ENCODE data around the gene PPP4R3B. TPM values are rescaled to one million over a fixed set of nuclear protein-coding genes. Genes with fewer than 3 reads are reported as not detected.
A peak's percentile ranks its signal among the peaks of the same experiment; 100 is the strongest.
"Not testable (repeated sequence)": the region's sequence is repeated elsewhere in the genome, so short reads cannot be mapped to it uniquely, and the experiment has no call there.

The PPP4R3B gene
- polyA plus RNA-seq, 3 donors: 68.0 to 82.9 (median 80.1) TPM

GRCh38 chr2:55550368-55551102 lies 66.9 kb downstream of the PPP4R3B start:
- no peak for DNase-seq (ENCODE audit: extremely low read depth in 1 of 11, low read depth in 9 of 11, low spot score in 4 of 11)

GRCh38 chr2:55547679-55548078 lies 69.7 kb downstream of the PPP4R3B start:
- DNase-seq (ENCODE audit: extremely low read depth in 1 of 11, low read depth in 9 of 11, low spot score in 4 of 11): not testable (repeated sequence)

- DNase-seq (ENCODE audit: extremely low read depth in 1 of 11, low read depth in 9 of 11, low spot score in 4 of 11): no peak
Measured at GRCh38 chr2:55547001-55547400, 70.4 kb downstream of the PPP4R3B start.

- DNase-seq (ENCODE audit: extremely low read depth in 1 of 11, low read depth in 9 of 11, low spot score in 4 of 11): no peak
Measured at GRCh38 chr2:55530539-55531081, 86.8 kb downstream of the PPP4R3B start.

GRCh38 chr2:55526174-55526573 lies 91.2 kb downstream of the PPP4R3B start:
- DNase-seq (ENCODE audit: extremely low read depth in 1 of 11, low read depth in 9 of 11, low spot score in 4 of 11): no peak

GRCh38 chr2:55524884-55525437 lies 92.5 kb downstream of the PPP4R3B start:
- no peak for DNase-seq (ENCODE audit: extremely low read depth in 1 of 11, low read depth in 9 of 11, low spot score in 4 of 11)

- peak in 3 of 11 donors; percentile 15 to 39 (median 36) for DNase-seq (ENCODE audit: extremely low read depth in 1 of 11, low read depth in 9 of 11, low spot score in 4 of 11)
Measured at GRCh38 chr2:55519938-55520885, 97.2 kb downstream of the PPP4R3B start.

- peak in 1 of 11 donors; percentile 18 for DNase-seq (ENCODE audit: extremely low read depth in 1 of 11, low read depth in 9 of 11, low spot score in 4 of 11)
Measured at GRCh38 chr2:55518841-55519165, 98.6 kb downstream of the PPP4R3B start.

- peak in 1 of 11 donors; percentile 22 for DNase-seq (ENCODE audit: extremely low read depth in 1 of 11, low read depth in 9 of 11, low spot score in 4 of 11)
Measured at GRCh38 chr2:55511508-55512124, 105.8 kb downstream of the PPP4R3B start.

- no peak for DNase-seq (ENCODE audit: extremely low read depth in 1 of 11, low read depth in 9 of 11, low spot score in 4 of 11)
Measured at GRCh38 chr2:55502590-55503141, 114.8 kb downstream of the PPP4R3B start.

GRCh38 chr2:55500025-55500424 lies 117.4 kb downstream of the PPP4R3B start:
- DNase-seq (ENCODE audit: extremely low read depth in 1 of 11, low read depth in 9 of 11, low spot score in 4 of 11): no peak

- no peak for DNase-seq (ENCODE audit: extremely low read depth in 1 of 11, low read depth in 9 of 11, low spot score in 4 of 11)
Measured at GRCh38 chr2:55498582-55498981, 118.8 kb downstream of the PPP4R3B start.

Other genes with a start within 250 kb of the PPP4R3B start
- 10 to 100 TPM; 60.0 to 77.4 (median 67.8) TPM for gene CCDC88A, start 197.8 kb downstream of the PPP4R3B start, polyA plus RNA-seq (ENCODE audit: insufficient read length in 3 of 3)
- 100 to 1,000 TPM in 2 of 3 donors, 10 to 100 TPM in 1; 86.2 to 108 (median 107) TPM for gene CFAP36, start 97.9 kb downstream of the PPP4R3B start, polyA plus RNA-seq (ENCODE audit: insufficient read length in 3 of 3)
- gene PNPT1, start 76.2 kb upstream of the PPP4R3B start, polyA plus RNA-seq (ENCODE audit: insufficient read length in 3 of 3): 10 to 100 TPM; 21.9 to 28.3 (median 25.7) TPM

Data from renal cortex interstitium (tissue), 11 donors.